Stimulated activated CD4-positive, alpha-beta T cell treated with anti-CD3 and anti-CD28 coated beads, Interleukin-2, amount 100 ng/mL, for 4 hours (primary cell): Measurements from ENCODE around the gene RNLS.
"Not testable (repeated sequence)": the region's sequence is repeated elsewhere in the genome, so short reads cannot be mapped to it uniquely, and the experiment has no call there.

Source experiments
- DNase-seq: peaks from one replicate; pipeline ENCODE4 v3.0.0-alpha.2; 2020; ENCODE audit warnings: low read depth

RNLS gene

GRCh38 chr10:88343761-88344484 lies 239.2 kb downstream of the RNLS start:
- no peak for DNase-seq

- no peak for DNase-seq
Observed at GRCh38 chr10:88342733-88343310, 240.3 kb downstream of the RNLS start.

GRCh38 chr10:88337134-88337533 lies 246.0 kb downstream of the RNLS start:
- DNase-seq: no peak

- DNase-seq: no peak
Observed at GRCh38 chr10:88336334-88336733, 246.8 kb downstream of the RNLS start.

- no peak for DNase-seq
Observed at GRCh38 chr10:88333248-88333630, 249.9 kb downstream of the RNLS start.

- no peak for DNase-seq
Observed at GRCh38 chr10:88332503-88333247, 250.4 kb downstream of the RNLS start.

- no peak for DNase-seq
Observed at GRCh38 chr10:88330174-88330573, 252.9 kb downstream of the RNLS start.

GRCh38 chr10:88322324-88323063 lies 260.6 kb downstream of the RNLS start:
- no peak for DNase-seq

GRCh38 chr10:88319960-88320517 lies 263.1 kb downstream of the RNLS start:
- DNase-seq: no peak

- DNase-seq: no peak
Observed at GRCh38 chr10:88318803-88319202, 264.3 kb downstream of the RNLS start.

GRCh38 chr10:88317099-88317498 lies 266.0 kb downstream of the RNLS start:
- no peak for DNase-seq

GRCh38 chr10:88316292-88316861 lies 266.7 kb downstream of the RNLS start:
- DNase-seq: no peak

- DNase-seq: no peak
Observed at GRCh38 chr10:88315755-88316154, 267.4 kb downstream of the RNLS start.

GRCh38 chr10:88314362-88314761 lies 268.8 kb downstream of the RNLS start:
- DNase-seq: no peak

GRCh38 chr10:88313878-88314277 lies 269.2 kb downstream of the RNLS start:
- DNase-seq: no peak

- DNase-seq: no peak
Observed at GRCh38 chr10:88312855-88313254, 270.3 kb downstream of the RNLS start.

GRCh38 chr10:88311264-88311663 lies 271.9 kb downstream of the RNLS start:
- DNase-seq: no peak

- no peak for DNase-seq
Observed at GRCh38 chr10:88309365-88309764, 273.8 kb downstream of the RNLS start.

- not testable (repeated sequence) for DNase-seq
Observed at GRCh38 chr10:88308361-88308760, 274.8 kb downstream of the RNLS start.

- DNase-seq: no peak
Observed at GRCh38 chr10:88299787-88300186, 283.3 kb downstream of the RNLS start.

GRCh38 chr10:88297103-88297502 lies 286.0 kb downstream of the RNLS start:
- DNase-seq: no peak
